ENCODE results near the gene RGS10.
A peak's percentile ranks its signal among the peaks of the same experiment; 100 is the strongest.

RGS10 gene

DNA sequence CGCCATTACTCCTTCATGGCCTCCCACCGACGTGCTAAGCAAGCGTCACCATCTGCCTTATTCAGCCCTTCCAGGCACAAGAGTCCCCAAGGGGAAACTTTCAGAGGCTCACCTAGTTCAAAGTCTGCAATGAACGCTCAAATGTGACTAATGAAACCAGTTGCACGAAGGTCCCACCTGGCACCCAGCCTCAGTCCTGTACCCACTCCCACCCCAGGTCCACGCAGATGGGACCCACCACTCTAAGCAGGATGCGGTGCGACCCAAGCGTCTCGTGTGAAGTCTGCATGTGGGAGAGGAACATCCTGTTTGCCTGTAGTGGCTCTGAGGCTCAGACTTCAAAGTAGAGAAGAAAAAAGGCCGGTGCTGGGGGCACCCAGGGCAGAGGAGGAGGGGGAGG, 40.3 kb downstream of the RGS10 start:
- H3K9me3 Mint-ChIP-seq = no peaks in the 10 kb centered on the region
- peaks cover 97% of the 10 kb centered on the region for H3K4me1 Mint-ChIP-seq (ENCODE audit: low read depth)
- no peaks in the 10 kb centered on the region for H3K27me3 Mint-ChIP-seq
- H3K36me3 Mint-ChIP-seq (ENCODE audit: low read depth) = peaks cover 97% of the 10 kb centered on the region
- H3K27ac Mint-ChIP-seq = peak overlapping the region; percentile 99
- DNase-seq = peak; percentile 85
- H3K4me3 Mint-ChIP-seq = peak overlapping the region; percentile 61

DNA sequence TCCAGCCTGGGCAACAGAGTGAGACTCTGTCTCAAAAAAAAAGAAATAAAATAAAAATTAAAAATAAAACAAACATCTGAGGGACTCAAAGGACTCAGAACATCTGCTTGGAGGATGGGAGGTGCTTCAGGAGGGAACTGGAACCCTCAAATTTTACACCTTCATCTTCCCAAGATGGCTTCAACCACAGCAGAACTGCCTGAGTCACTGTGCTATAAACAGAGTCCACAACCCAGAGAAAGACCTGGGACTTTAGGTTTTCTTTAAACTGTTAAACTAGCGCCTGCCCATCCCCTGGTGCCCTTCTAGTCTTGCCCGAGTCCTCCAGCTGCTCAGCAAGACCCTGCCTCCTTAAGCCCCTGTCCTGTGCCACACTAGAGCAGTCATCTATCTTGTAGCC, 40.8 kb downstream of the RGS10 start:
- peak overlapping the region; percentile 61 for H3K4me3 Mint-ChIP-seq
- peaks cover 97% of the 10 kb centered on the region for H3K4me1 Mint-ChIP-seq (ENCODE audit: low read depth)
- H3K27me3 Mint-ChIP-seq = no peaks in the 10 kb centered on the region
- peak overlapping the region; percentile 99 for H3K27ac Mint-ChIP-seq
- peaks cover 93% of the 10 kb centered on the region for H3K36me3 Mint-ChIP-seq (ENCODE audit: low read depth)
- DNase-seq = no peak
- H3K9me3 Mint-ChIP-seq = no peaks in the 10 kb centered on the region

DNA sequence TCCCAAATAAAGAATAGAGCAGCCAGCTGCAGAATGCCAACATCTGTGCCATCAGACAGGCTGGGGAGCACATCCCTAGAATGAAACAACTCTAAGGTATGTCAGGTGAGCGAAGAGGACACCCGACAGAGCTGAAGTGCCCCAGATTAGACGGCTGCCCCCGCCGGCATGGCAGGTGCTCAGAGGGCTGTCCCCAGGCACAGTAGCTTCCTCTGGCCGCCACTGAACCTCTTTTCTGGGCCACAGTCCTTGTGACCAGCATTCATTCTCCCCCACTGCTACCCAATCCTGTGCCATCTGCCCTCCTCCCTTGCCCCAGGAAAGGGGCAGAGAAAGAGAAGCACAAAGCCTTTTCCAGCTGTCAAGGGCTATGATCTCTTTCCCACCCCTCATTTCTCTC, 41.7 kb downstream of the RGS10 start:
- H3K27ac Mint-ChIP-seq = peak overlapping the region; percentile 99
- no peaks in the 10 kb centered on the region for H3K27me3 Mint-ChIP-seq
- peak overlapping the region; percentile 65 for H3K4me3 Mint-ChIP-seq
- peaks cover 98% of the 10 kb centered on the region for H3K4me1 Mint-ChIP-seq (ENCODE audit: low read depth)
- peaks cover 90% of the 10 kb centered on the region for H3K36me3 Mint-ChIP-seq (ENCODE audit: low read depth)
- no peak for DNase-seq
- H3K9me3 Mint-ChIP-seq = no peaks in the 10 kb centered on the region

DNA sequence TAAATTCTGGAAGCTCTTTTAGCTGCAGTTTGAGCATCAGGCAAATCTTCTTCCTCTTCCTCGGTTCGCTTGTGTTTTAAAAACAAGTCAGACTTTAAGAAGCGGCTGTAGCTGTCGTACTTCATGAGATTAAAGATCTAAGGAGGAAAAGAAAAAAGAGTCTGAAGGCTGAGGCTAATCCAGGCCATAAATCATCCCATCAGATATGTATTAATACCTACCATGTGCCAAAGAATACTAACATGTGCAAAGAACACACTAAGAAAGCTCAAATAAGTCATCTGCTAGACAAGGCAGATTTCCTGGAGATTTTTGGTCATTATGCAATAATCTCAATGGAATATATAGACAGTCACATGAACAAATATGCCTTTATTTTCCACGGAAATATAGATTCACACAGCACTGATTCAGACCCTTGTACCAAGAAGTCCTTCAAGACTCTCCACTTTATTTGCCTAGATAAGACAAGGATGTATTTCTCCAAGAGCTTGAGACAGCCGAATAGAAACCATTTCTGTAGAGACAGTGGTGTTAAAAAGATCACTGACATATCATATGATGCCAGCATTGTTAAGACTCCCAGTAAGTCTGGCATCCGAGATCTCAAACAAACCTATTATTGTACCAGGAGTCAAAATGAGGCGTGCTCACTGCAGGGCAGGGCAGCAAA, 42.3 kb downstream of the RGS10 start:
- Mint-ChIP-seq H3K36me3 (ENCODE audit: low read depth) (peaks cover 84% of the 10 kb centered on the region), H3K4me3 (peak overlapping the region; percentile 65), H3K9me3 (no peaks in the 10 kb centered on the region), H3K27ac (peak overlapping the region; percentile 99), H3K27me3 (no peaks in the 10 kb centered on the region), H3K4me1 (ENCODE audit: low read depth) (peaks cover 98% of the 10 kb centered on the region)
- DNase-seq = no peak

DNA sequence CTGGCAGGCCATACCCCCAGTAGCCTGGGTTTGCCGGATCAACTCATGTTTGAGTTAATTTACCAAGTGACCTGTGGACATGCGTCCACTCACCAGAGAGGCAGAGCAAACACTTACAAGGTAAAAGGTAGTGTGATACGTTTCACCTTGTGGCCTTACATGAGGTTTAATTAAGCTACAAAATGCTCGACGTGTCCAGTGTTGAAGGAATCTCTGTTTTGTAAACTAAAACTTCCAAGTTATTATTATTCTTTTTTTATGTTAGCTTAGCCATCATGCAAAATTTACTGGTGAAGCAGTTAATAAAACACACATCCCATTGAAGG, 42.9 kb downstream of the RGS10 start:
- Mint-ChIP-seq H3K27ac (peak overlapping the region; percentile 99), H3K27me3 (no peaks in the 10 kb centered on the region), H3K4me1 (ENCODE audit: low read depth) (peaks cover 98% of the 10 kb centered on the region), H3K9me3 (no peaks in the 10 kb centered on the region), H3K4me3 (peak overlapping the region; percentile 65), H3K36me3 (ENCODE audit: low read depth) (peaks cover 78% of the 10 kb centered on the region)
- no peak for DNase-seq

DNA sequence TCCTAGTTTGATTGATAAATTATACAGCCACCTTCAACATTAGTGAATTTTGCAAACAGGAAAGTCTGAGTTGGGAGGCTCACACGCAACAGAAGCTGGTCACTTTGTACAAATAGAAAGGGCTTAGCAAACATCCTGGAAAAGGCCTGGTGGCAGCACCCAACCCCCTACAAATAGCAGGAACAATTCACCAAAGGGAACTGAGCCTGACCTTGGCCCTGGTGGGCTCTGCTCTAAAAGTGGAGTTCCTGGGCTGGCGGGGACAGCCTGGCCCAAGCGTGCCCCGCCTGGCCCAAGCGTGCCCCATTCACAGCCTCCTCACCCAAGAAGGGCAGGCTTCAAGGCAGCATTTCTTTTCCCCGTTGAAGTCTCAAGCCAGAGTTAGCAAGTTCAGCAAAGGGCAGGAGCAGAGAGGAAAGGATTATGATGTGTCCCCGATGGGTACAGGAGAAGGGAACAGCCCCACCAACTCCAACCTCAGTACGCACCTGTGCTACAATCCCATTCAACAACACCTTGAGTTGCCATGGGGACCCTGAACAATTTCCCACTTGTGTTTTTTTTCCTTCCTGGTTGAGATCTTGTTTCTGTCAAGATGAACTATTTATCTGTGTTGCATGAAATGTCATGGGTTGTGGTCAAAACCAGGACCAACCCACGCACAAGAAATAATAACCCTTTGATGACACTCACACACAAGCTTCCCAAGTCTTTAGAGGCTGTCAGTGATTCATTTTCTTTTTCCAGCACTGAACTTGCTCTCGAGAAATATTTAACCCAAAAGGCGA, 43.4 kb downstream of the RGS10 start:
- Mint-ChIP-seq H3K36me3 (ENCODE audit: low read depth) (peaks cover 72% of the 10 kb centered on the region), H3K27me3 (no peaks in the 10 kb centered on the region), H3K4me3 (peak overlapping the region; percentile 65), H3K27ac (peak overlapping the region; percentile 99), H3K4me1 (ENCODE audit: low read depth) (peaks cover 98% of the 10 kb centered on the region), H3K9me3 (no peaks in the 10 kb centered on the region)
- peak; percentile 64 for DNase-seq

DNA sequence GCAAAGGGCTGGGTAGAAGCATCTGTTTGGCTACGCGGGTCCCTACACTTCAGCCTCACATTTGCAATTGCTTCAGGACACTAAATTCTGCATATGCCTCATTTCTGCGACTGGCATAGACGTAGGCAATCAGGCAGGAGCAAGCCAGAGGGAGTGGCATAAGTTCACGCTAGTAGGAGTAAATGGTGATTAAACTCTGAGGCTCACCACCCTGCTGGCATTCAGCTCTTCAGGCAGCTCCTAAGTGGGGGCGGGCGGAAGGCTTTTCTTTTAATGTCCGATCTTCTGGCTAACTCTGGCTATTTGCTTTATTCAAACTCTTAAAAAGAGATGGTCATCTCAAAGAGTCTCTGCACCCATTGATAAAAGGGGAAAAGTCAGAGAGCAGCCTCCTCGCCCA, 45.3 kb downstream of the RGS10 start:
- peak overlapping the region; percentile 99 for H3K27ac Mint-ChIP-seq
- peaks cover 94% of the 10 kb centered on the region for H3K4me1 Mint-ChIP-seq (ENCODE audit: low read depth)
- no peaks in the 10 kb centered on the region for H3K27me3 Mint-ChIP-seq
- DNase-seq = no peak
- no peaks in the 10 kb centered on the region for H3K9me3 Mint-ChIP-seq
- peaks cover 54% of the 10 kb centered on the region for H3K36me3 Mint-ChIP-seq (ENCODE audit: low read depth)
- no peak overlapping the region for H3K4me3 Mint-ChIP-seq

DNA sequence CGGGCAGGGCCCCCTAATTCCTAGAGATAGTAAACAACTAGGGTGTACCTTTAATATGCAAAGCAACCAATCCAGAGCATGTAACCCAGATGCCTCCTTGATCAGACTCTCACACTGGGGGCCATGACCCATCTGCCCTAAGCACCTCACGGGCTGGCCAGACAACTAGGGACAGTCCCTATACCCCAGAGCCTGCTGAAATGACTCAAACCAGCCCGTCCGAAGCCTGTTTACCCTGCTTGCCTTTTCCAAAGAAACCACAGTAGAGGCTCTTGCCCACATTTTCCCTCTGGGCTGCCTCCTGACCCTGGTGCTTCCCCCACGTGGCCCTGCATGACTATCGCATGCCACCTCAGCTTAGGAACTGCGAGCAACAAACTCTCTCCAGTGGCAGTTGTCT, 46.2 kb downstream of the RGS10 start:
- Mint-ChIP-seq H3K36me3 (ENCODE audit: low read depth) (peaks cover 45% of the 10 kb centered on the region), H3K4me3 (peak overlapping the region; percentile 27), H3K9me3 (no peaks in the 10 kb centered on the region), H3K27me3 (no peaks in the 10 kb centered on the region), H3K4me1 (ENCODE audit: low read depth) (peaks cover 93% of the 10 kb centered on the region), H3K27ac (peak overlapping the region; percentile 99)
- DNase-seq = peak; percentile 67

DNA sequence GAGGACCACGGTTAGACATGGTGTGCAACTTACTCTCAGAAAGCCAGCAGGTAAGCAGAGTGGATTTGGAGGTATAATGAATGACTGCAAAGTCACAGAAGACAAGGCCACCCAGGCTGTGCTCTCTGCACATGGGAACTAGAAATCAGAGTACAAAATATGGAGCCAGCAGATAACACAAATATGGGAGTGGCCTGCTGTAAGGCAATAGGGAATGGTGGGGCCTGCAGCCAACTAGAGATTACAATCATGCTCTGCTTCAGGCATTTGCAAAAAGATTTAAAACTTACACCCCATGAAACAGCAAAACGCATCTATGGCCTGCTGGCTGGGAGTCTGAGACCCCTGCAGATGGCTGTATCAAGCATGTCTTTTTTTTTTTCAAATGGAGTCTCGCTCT, 47.0 kb downstream of the RGS10 start:
- H3K9me3 Mint-ChIP-seq = no peaks in the 10 kb centered on the region
- peaks cover 86% of the 10 kb centered on the region for H3K4me1 Mint-ChIP-seq (ENCODE audit: low read depth)
- peaks cover 38% of the 10 kb centered on the region for H3K36me3 Mint-ChIP-seq (ENCODE audit: low read depth)
- no peak for DNase-seq
- H3K4me3 Mint-ChIP-seq = no peak overlapping the region
- peak overlapping the region; percentile 99 for H3K27ac Mint-ChIP-seq
- H3K27me3 Mint-ChIP-seq = no peaks in the 10 kb centered on the region

DNA sequence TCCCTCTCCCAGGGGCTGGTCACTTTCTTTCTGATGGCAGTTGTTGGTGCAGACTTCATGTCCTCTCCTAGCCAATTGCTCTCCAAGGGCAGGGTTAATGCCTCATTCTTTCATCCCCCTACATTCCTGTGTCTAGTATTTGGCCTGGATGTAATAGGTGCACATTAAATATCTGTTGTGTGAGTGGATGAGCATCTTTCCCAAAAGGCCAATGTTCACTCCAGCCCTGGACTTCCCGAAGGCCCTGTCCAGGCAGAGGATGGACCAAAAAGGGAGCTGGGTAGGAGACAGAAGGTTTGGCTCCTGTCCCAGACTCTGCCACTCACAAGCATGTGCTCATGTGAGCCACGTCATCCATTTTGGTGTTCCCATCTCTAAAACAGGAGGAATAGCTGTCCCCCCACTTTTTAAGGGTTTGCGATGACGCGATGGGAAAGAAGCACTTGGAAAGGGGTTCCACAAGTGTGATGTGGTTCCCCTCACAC, 47.5 kb downstream of the RGS10 start:
- Mint-ChIP-seq H3K36me3 (ENCODE audit: low read depth) (peaks cover 33% of the 10 kb centered on the region), H3K27me3 (no peaks in the 10 kb centered on the region), H3K27ac (peak overlapping the region; percentile 72), H3K9me3 (no peaks in the 10 kb centered on the region), H3K4me3 (no peak overlapping the region), H3K4me1 (ENCODE audit: low read depth) (peaks cover 85% of the 10 kb centered on the region)
- no peak for DNase-seq

DNA sequence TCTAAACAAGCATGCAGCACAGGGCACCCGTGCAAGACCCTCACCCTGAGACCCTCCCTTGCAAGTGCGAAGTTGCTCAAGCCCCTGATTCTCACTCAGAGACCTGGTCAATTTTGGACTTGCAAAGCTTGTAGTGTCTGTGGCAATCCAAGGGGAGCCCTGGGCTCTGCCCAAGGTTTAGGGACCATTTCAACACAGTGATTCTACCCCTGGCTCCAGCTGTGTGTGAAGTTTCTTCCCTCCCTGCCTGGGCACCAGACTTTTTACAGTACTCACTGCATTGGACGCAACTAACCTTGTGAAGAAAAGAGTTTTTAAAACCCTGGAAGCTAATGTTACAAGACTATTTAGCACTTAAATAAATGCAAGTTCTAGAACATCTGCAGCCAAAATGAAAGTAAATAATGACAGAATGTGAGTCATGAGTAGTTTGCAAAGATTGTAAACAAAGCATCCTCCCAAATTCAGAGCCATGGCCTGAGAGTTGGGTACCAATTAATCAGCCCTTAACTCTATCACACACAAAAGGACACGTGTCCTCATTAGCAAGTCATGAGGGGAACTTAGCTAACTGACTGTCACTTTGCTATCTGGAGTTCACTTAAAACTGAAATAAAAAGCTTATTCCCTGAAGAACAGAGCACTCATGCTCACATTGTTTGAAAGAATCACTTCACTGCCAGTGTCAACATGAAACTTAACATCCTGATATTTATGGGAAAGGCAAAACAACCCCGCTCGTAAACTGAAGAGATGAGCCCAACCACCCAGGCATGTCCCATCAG, 48.1 kb downstream of the RGS10 start:
- Mint-ChIP-seq H3K4me3 (no peak overlapping the region), H3K27me3 (no peaks in the 10 kb centered on the region)

DNA sequence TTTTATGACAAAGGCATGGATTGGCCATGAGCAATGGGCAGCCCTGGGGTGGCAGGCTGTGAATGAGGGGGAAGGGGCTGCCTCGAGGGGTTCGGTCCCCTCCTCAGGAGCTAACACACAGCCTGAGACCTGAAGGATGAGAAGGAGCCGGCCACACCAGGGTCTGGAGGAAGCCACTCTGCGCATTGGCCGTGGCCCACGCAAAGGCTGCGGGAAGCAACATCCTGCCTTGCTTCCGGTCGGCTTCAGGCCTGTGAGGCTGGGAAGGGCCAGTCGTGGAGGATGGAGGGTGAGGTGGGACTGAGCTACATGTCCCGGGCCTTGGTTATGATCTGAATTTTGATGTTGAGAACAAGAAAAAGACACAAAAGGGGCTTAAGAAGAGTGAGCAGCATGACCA, 49.4 kb downstream of the RGS10 start:
- DNase-seq = no peak
- no peaks in the 10 kb centered on the region for H3K27me3 Mint-ChIP-seq
- H3K27ac Mint-ChIP-seq = peak overlapping the region; percentile 83
- H3K4me3 Mint-ChIP-seq = no peak overlapping the region
- H3K9me3 Mint-ChIP-seq = no peaks in the 10 kb centered on the region
- peaks cover 80% of the 10 kb centered on the region for H3K4me1 Mint-ChIP-seq (ENCODE audit: low read depth)
- H3K36me3 Mint-ChIP-seq (ENCODE audit: low read depth) = peaks cover 14% of the 10 kb centered on the region

More for the DNA sequence above, 48.1 kb downstream of the RGS10 start:
- DNase-seq = no peak
- H3K27ac Mint-ChIP-seq = peak overlapping the region; percentile 83
- peaks cover 27% of the 10 kb centered on the region for H3K36me3 Mint-ChIP-seq (ENCODE audit: low read depth)
- H3K4me1 Mint-ChIP-seq (ENCODE audit: low read depth) = peaks cover 84% of the 10 kb centered on the region
- no peaks in the 10 kb centered on the region for H3K9me3 Mint-ChIP-seq

DNA sequence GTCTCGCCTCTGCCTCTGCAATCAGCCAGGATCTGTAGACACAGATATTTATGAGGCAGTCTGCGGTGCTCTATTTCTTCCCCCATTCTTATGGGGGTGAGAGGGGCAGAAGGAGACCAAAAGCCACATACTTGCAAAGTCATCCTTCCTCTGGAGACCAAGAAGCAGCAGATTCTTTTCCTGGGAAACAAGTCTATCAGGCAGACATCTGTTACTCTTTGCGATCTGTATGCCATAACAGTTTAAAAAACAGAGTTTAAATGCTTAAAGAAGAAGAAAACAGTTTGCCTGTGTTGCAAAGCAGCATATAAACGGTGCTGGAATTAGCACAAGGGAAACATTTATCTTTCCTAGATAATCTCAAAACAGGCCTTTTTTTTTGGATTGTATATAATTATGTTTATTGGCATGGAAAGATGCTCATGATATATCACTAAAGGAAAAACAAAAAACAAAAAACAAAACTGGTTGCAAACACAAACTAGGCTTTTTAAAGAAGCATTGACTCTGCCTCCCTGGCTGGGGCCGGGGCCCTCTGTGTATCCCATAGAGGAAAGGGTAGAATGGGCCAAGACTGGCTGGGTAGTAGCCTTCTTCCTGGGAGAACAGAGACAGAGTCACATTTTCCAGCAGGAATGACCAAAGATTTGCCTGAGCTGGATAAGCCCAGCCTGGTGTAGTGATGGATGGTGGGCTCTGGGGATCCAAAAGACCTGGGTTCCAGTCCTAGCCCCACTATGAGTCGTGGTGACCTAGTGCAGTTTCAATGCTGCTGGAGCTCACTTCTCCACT, 50.4 kb downstream of the RGS10 start:
- H3K27ac Mint-ChIP-seq = peak overlapping the region; percentile 17
- H3K4me1 Mint-ChIP-seq (ENCODE audit: low read depth) = peaks cover 70% of the 10 kb centered on the region
- no peak overlapping the region for H3K4me3 Mint-ChIP-seq

DNA sequence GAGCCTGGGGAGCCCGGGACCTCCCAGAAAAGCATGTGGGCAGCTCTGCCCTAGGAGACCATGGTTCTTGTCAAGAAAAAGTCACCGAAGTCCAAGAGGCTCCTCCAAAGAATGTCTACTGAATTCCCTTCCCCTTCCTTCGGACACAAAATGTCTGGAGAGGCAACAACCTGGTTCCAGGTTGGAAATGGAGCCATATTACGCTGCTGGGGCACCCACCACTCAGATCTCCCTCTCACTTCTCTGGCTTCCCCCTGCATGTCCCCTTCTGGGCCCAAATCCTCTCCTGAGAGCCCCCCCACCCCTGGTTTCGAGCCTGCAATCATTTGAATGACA, 52.6 kb downstream of the RGS10 start:
- H3K4me1 Mint-ChIP-seq (ENCODE audit: low read depth) = peaks cover 50% of the 10 kb centered on the region

More for the DNA sequence above, 50.4 kb downstream of the RGS10 start:
- H3K36me3 Mint-ChIP-seq (ENCODE audit: low read depth) = peaks cover 5% of the 10 kb centered on the region
- no peaks in the 10 kb centered on the region for H3K9me3 Mint-ChIP-seq
- H3K27me3 Mint-ChIP-seq = no peaks in the 10 kb centered on the region
- DNase-seq = no peak

More for the DNA sequence above, 52.6 kb downstream of the RGS10 start:
- no peak for DNase-seq
- Mint-ChIP-seq H3K27ac (peak overlapping the region; percentile 93), H3K36me3 (ENCODE audit: low read depth) (no peaks in the 10 kb centered on the region), H3K4me3 (peak overlapping the region; percentile 77), H3K9me3 (no peaks in the 10 kb centered on the region), H3K27me3 (no peaks in the 10 kb centered on the region)

Measured in activated T-cell treated with anti-CD3 and anti-CD28 coated beads, Interleukin-2, amount 50 U/mL, for 24 hours (primary cell).